Measurements from ENCODE around the gene GREB1.

The GREB1 gene

DNA sequence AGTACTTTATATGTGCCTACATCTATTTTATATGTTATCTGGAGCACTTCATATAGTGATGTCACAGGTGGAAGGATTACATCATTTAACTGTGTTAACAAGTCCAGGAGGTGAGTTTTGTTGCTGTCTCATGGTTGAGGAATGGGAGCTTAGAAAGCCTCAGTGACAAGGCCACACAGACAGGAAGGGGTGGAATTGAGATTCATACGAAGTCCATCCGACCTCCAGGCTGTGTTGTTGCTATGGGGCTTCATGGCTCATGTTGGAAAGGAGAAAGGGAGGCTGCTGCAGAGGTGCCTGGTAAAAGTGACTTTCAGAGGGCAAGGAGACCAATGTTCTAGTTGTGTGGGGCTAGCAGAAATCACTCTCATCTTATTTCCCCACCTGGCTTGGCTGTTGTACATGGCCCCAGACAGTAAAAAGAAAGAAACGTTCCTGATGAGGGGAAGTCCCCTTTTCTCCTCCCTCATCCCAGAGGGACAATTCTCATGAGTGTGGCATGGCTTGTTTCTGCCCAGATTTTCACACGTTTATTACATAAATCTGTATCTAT, 31.0 kb upstream of the GREB1 start:
- Histone ChIP-seq H3K4me2 (ENCODE audit: low read length) (no peak overlapping the region), H3K27ac (ENCODE audit: low read depth, low read length) (no peak overlapping the region), H2BK5ac (ENCODE audit: low read depth, low read length, poor library complexity) (no peak overlapping the region), H3K4ac (ENCODE audit: low read depth, low read length) (no peak overlapping the region), H2BK12ac (ENCODE audit: low read length) (no peak overlapping the region), H3K9ac (ENCODE audit: low read length) (no peak overlapping the region), H3K14ac (ENCODE audit: low read length) (no peak overlapping the region), H3K79me2 (ENCODE audit: control insufficient read depth, insufficient read depth, low read length, poor library complexity) (no peaks in the 10 kb centered on the region), H3K4me1 (ENCODE audit: control insufficient read depth in 1 of 2, insufficient read depth in 2 of 2, low read length in 2 of 2) (peaks cover 0 to 3% of the 10 kb centered on the region in 2 experiments), H4K91ac (ENCODE audit: low read depth, low read length) (no peak overlapping the region), H3K23ac (ENCODE audit: low read length) (no peak overlapping the region), H2AFZ (ENCODE audit: insufficient read depth, low read length, poor library complexity) (no peak overlapping the region), H3K27me3 (ENCODE audit: insufficient read depth, low read length) (no peaks in the 10 kb centered on the region), H3K79me1 (ENCODE audit: low read length) (no peaks in the 10 kb centered on the region), H3K18ac (ENCODE audit: low read length) (no peak overlapping the region), H2BK120ac (ENCODE audit: insufficient read depth, low read length, poor library complexity) (no peak overlapping the region), H3K9me3 (ENCODE audit: insufficient read depth, low read depth, low read length) (no peaks in the 10 kb centered on the region), H3K36me3 (ENCODE audit: control insufficient read depth in 1 of 2, insufficient read depth in 2 of 2, low read length in 2 of 2) (no peaks in the 10 kb centered on the region), H3K4me3 (ENCODE audit: low read depth, low read length) (no peak overlapping the region), H4K12ac (ENCODE audit: low read depth, low read length) (no peak overlapping the region), H2AK5ac (ENCODE audit: low read length) (no peak overlapping the region), H4K8ac (ENCODE audit: low read depth, low read length) (no peak overlapping the region)
- no peak for DNase-seq
- WGBS (ENCODE audit: extremely low coverage, insufficient coverage, insufficient read length), result no CpG with 5 or more reads among the region's 4 CpGs

DNA sequence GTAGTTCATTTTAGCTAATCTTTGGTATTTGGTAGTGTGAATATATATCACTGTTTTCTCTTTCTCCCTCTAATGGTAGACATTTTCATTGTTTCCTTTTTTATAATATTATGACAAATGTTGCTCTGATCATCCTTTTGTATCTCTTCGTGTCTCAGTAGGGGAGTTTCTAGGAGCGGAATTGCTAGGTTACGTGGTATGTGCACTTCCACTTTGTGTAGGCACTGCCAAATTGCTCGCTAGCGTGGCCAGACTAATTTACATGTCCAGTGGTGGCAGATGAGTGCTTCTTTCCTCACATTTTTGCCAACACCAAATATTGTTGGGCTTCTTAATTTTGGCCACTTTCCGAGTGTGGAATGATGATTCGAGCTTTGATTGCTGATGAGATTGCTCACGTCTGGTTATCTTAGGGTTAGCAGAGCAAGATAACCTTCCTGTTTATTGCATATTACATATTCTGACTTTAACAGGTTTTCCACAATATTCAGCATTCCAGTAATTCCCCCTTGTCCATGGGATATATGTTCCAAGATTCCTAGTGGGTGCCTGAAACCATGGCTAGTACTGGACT, 30.4 kb upstream of the GREB1 start:
- WGBS (ENCODE audit: extremely low coverage, insufficient coverage, insufficient read length), result no CpG with 5 or more reads among the region's 8 CpGs
- Histone ChIP-seq H2BK12ac (ENCODE audit: low read length) (no peak overlapping the region), H3K9me3 (ENCODE audit: insufficient read depth, low read depth, low read length) (no peaks in the 10 kb centered on the region), H2BK5ac (ENCODE audit: low read depth, low read length, poor library complexity) (no peak overlapping the region), H2AK5ac (ENCODE audit: low read length) (no peak overlapping the region), H3K4me3 (ENCODE audit: low read depth, low read length) (no peak overlapping the region), H2BK120ac (ENCODE audit: insufficient read depth, low read length, poor library complexity) (no peak overlapping the region), H3K79me2 (ENCODE audit: control insufficient read depth, insufficient read depth, low read length, poor library complexity) (no peaks in the 10 kb centered on the region), H4K8ac (ENCODE audit: low read depth, low read length) (no peak overlapping the region), H2AFZ (ENCODE audit: insufficient read depth, low read length, poor library complexity) (no peak overlapping the region), H3K14ac (ENCODE audit: low read length) (no peak overlapping the region), H3K18ac (ENCODE audit: low read length) (no peak overlapping the region), H3K79me1 (ENCODE audit: low read length) (no peaks in the 10 kb centered on the region), H3K4ac (ENCODE audit: low read depth, low read length) (no peak overlapping the region), H3K23ac (ENCODE audit: low read length) (no peak overlapping the region), H3K36me3 (ENCODE audit: control insufficient read depth in 1 of 2, insufficient read depth in 2 of 2, low read length in 2 of 2) (no peaks in the 10 kb centered on the region), H3K27ac (ENCODE audit: low read depth, low read length) (no peak overlapping the region), H3K9ac (ENCODE audit: low read length) (no peak overlapping the region), H3K4me2 (ENCODE audit: low read length) (no peak overlapping the region), H3K4me1 (ENCODE audit: control insufficient read depth in 1 of 2, insufficient read depth in 2 of 2, low read length in 2 of 2) (peaks cover 0 to 3% of the 10 kb centered on the region in 2 experiments), H4K91ac (ENCODE audit: low read depth, low read length) (no peak overlapping the region), H3K27me3 (ENCODE audit: insufficient read depth, low read length) (no peaks in the 10 kb centered on the region), H4K12ac (ENCODE audit: low read depth, low read length) (no peak overlapping the region)
- DNase-seq, result no peak

DNA sequence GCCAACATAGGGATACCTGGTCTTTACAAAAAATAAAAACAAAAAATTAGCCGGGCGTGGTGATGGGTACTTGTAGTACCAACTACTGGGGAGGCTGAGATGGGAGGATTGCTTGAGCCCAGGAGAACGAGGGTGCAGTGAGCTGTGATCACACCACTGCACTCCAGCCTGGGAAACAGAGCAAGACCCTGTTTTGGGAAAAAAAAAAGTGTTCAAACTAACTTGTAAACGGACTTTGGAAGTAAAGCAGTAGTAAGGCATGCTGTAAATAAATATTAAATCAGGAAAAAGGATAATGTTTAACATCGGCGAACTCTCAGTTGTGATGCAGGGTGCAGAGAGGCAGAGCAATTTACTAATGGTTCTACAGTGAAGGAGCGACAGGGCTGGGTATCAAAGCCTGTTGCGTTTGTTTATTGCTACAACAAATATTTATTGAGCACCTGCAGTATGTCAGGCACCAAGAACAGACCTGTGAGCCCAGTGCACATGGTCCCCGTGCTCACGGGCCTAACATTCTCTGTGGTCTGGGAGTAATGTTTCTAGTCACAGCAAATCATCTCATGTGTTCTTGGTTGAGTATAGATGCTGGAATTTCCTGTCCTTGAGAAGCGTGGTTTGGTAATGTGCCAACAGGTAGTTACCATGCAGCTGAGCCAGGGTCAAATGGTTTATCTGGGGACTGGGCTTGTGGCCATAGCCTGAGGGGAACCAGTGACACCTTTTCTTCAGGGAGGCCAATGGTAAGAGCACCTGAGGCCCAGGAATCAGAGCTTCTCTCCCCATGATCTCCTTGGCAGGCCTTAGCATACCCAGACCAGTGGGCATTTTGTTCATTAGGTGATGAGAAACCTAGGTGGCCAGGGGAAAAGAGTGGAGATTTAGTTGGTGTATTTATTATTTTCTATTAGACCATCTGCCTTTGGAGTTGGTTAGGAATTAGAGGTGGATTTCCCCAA, 27.9 kb upstream of the GREB1 start:
- no peak overlapping the region for H3K14ac ChIP-seq (ENCODE audit: low read length)
- H3K4me1 ChIP-seq (ENCODE audit: control insufficient read depth in 1 of 2, insufficient read depth in 2 of 2, low read length in 2 of 2), result no peaks in the 10 kb centered on the region
- H3K79me2 ChIP-seq (ENCODE audit: control insufficient read depth, insufficient read depth, low read length, poor library complexity), result no peaks in the 10 kb centered on the region
- H3K36me3 ChIP-seq (ENCODE audit: control insufficient read depth in 1 of 2, insufficient read depth in 2 of 2, low read length in 2 of 2), result no peaks in the 10 kb centered on the region
- H4K12ac ChIP-seq (ENCODE audit: low read depth, low read length), result no peak overlapping the region
- H3K27me3 ChIP-seq (ENCODE audit: insufficient read depth, low read length), result no peaks in the 10 kb centered on the region
- no peaks in the 10 kb centered on the region for H3K79me1 ChIP-seq (ENCODE audit: low read length)
- H3K9me3 ChIP-seq (ENCODE audit: insufficient read depth, low read depth, low read length), result no peaks in the 10 kb centered on the region
- H4K91ac ChIP-seq (ENCODE audit: low read depth, low read length), result no peak overlapping the region
- H4K8ac ChIP-seq (ENCODE audit: low read depth, low read length), result no peak overlapping the region
- H3K4me2 ChIP-seq (ENCODE audit: low read length), result no peak overlapping the region
- no peak for DNase-seq
- H2AFZ ChIP-seq (ENCODE audit: insufficient read depth, low read length, poor library complexity), result no peak overlapping the region
- no peak overlapping the region for H2BK12ac ChIP-seq (ENCODE audit: low read length)
- H2BK120ac ChIP-seq (ENCODE audit: insufficient read depth, low read length, poor library complexity), result no peak overlapping the region
- H3K4me3 ChIP-seq (ENCODE audit: low read depth, low read length), result no peak overlapping the region
- H2BK5ac ChIP-seq (ENCODE audit: low read depth, low read length, poor library complexity), result no peak overlapping the region
- no peak overlapping the region for H3K27ac ChIP-seq (ENCODE audit: low read depth, low read length)
- H3K18ac ChIP-seq (ENCODE audit: low read length), result no peak overlapping the region
- no peak overlapping the region for H2AK5ac ChIP-seq (ENCODE audit: low read length)
- H3K4ac ChIP-seq (ENCODE audit: low read depth, low read length), result no peak overlapping the region
- no peak overlapping the region for H3K23ac ChIP-seq (ENCODE audit: low read length)
- no peak overlapping the region for H3K9ac ChIP-seq (ENCODE audit: low read length)
- WGBS (ENCODE audit: extremely low coverage, insufficient coverage, insufficient read length), result no CpG with 5 or more reads among the region's 11 CpGs

DNA sequence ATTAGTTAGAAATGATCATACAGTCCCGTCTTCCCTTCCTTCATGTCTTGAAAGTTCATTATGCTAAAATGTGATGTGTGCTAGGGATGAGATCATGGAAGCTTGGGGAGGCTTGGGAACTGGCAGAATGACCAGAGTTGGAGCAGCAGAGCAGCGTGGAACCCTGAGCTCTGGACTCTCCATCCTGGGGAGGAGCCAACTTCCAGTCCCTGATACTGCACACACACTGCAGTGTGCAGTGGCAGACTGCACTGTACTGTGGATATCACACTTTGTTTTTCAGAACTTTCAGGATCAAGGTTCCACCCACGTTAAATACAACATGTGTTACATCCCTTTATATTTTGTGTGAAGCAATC, 27.3 kb upstream of the GREB1 start:
- Histone ChIP-seq H2AK5ac (ENCODE audit: low read length) (no peak overlapping the region), H3K4ac (ENCODE audit: low read depth, low read length) (no peak overlapping the region), H3K27ac (ENCODE audit: low read depth, low read length) (no peak overlapping the region), H4K12ac (ENCODE audit: low read depth, low read length) (no peak overlapping the region), H2BK120ac (ENCODE audit: insufficient read depth, low read length, poor library complexity) (no peak overlapping the region), H3K9ac (ENCODE audit: low read length) (peak overlapping the region; percentile 15), H3K79me1 (ENCODE audit: low read length) (no peaks in the 10 kb centered on the region), H3K4me1 (ENCODE audit: control insufficient read depth in 1 of 2, insufficient read depth in 2 of 2, low read length in 2 of 2) (no peaks in the 10 kb centered on the region), H3K27me3 (ENCODE audit: insufficient read depth, low read length) (no peaks in the 10 kb centered on the region), H4K8ac (ENCODE audit: low read depth, low read length) (no peak overlapping the region), H3K18ac (ENCODE audit: low read length) (no peak overlapping the region), H3K4me2 (ENCODE audit: low read length) (no peak overlapping the region), H2AFZ (ENCODE audit: insufficient read depth, low read length, poor library complexity) (no peak overlapping the region), H3K36me3 (ENCODE audit: control insufficient read depth in 1 of 2, insufficient read depth in 2 of 2, low read length in 2 of 2) (no peaks in the 10 kb centered on the region), H3K14ac (ENCODE audit: low read length) (no peak overlapping the region), H2BK5ac (ENCODE audit: low read depth, low read length, poor library complexity) (no peak overlapping the region), H4K91ac (ENCODE audit: low read depth, low read length) (no peak overlapping the region), H3K79me2 (ENCODE audit: control insufficient read depth, insufficient read depth, low read length, poor library complexity) (no peaks in the 10 kb centered on the region), H2BK12ac (ENCODE audit: low read length) (no peak overlapping the region), H3K4me3 (ENCODE audit: low read depth, low read length) (no peak overlapping the region), H3K23ac (ENCODE audit: low read length) (peak overlapping the region; percentile 2), H3K9me3 (ENCODE audit: insufficient read depth, low read depth, low read length) (no peaks in the 10 kb centered on the region)
- no peak for DNase-seq
- WGBS (ENCODE audit: extremely low coverage, insufficient coverage, insufficient read length), result no CpG with 5 or more reads among the region's 3 CpGs

Measured in trophoblast cell (in vitro differentiated cells and primary cell).